OCI-M2 (cell line): Measurements from ENCODE around the gene TP53I13.

Experiments used
- DNase-seq: peaks from one replicate; lab custom pipeline; 2025; ENCODE audit not compliant: unreplicated experiment; lab: John Stamatoyannopoulos, UW

Gene TP53I13

DNA sequence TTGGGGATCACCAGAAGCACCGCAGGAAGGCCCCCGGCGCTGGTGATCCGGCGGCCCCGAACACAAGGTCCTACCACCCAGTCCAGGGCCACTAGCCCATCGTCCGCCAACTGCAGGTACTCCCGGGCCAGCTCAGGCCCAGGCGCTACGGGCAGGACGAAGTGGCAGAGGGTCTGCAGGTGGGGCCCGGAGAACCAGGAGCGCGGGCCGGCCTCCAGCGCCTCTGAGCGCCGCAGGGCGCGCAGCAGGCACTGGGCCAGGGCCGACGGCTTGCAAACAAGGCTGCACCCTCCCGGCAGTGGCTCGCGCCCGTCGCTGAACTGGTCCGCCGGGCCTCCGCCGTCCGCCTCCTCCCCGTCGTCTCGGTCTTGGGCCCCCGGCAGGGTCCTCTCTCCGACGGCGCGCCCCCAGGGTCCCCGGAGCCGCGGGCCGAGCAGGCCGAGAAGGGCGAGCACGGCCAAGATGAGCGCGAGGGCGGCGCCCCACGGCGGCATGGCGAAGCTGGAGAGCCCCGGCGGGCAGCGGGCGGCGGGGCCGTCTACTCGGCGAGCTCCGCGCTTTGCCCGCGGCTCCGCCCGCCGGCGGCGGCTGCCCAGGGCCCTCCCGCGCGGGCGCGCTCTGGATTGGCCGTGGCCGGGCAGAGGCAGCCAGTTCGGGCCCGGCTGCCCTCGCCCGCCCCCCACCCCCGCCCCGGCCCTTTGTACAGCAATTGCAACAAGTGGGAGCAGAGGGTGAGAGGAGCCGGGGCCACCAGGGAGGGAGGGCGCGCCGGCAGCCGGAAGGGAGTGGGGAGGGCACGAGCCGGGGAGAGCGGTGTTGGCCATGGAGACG, 1.8 kb upstream of the TP53I13 start, which contains the start of gene ABHD15:
Gene ABHD15, minus strand, starts transcription at position 565 of the 831 bp plus-strand sequence. Its CDS starts 71 bp downstream, at position 494.
- no peak for DNase-seq

DNA sequence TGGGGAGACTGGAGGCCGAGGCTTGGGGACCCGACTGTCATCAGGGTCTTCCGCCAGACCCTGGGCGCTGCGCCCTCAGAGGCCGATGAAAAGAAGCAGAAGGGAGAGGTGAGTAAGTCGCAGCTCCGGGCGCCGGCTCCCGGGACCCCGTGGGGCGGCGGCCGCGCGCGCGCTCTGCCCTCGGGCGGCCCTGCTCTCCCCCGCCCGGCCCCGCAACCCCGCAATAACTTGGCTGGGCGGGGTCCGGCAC, 1.3 kb upstream of the TP53I13 start:
- no peak for DNase-seq

DNA sequence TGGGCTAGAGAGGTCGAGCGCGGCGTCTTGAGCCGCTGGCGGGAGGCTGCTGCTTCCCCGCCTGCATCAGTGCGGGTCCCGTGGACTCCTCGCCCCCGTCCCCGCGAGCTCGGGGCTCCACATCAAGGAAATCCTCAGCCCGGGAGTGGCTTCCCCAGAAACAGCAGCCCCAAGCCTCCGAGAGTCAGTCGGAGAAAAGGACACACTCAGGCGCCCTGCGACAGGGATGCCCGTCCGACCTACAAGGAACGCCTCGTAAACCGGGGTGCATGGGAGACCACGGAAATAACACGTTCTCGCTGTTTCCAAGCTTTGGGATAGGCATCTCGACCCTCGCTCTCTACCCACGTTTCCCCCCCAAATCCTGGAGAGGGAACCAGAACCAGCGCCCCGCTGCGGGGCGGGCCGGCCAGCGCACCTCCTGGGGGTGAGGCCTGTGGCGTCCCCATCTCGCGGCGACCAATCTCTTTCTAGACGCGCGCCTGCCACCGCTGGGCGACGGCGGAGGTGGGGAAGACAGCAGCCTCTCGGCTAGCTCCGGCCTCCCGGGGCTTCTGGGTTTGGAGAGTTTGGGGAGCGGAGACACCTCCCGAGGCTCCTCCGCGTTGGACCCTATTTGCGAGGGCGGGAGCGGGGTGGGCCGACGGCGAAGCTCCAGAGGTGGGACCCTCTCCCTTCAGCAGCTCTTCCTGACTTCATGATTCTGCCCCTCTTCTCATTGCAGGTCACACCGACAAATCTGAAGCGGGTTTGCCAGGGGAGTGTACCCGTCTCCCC, 759 bp upstream of the TP53I13 start:
- no peak for DNase-seq

DNA sequence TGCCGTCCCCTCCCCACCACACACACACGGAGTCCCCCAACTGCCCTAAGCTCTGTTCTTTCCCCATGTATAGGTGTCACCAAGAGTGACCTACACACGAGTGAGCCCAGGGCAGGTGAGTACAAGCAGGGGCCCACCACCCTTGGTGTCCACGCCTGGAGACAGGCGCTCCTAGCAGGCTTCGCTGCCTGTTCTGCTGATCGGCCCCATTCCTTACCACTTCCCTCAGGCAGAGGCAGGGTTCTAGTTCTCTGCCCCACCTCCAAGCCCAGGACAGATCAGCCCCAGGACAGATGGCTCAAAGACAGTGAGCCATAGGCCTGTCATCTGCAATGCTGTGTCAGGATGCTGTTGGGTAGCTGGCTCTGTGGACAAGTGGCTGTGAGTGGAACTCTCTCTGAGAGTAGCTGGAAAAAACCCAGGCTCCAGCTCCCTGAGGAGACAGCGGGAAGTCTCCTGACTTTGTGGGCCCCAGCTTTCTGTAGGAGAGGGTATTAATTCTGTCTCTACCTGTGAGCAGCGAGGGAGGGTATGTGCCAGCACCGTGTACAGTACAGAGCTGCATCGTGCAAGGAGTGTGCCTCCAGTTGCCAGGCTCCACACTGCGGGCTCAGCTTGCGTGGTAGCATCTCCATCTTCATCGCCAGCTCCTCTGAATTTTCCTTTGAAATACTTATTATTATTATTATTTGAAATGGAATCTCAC, 897 bp downstream of the TP53I13 start:
- DNase-seq = no peak

DNA sequence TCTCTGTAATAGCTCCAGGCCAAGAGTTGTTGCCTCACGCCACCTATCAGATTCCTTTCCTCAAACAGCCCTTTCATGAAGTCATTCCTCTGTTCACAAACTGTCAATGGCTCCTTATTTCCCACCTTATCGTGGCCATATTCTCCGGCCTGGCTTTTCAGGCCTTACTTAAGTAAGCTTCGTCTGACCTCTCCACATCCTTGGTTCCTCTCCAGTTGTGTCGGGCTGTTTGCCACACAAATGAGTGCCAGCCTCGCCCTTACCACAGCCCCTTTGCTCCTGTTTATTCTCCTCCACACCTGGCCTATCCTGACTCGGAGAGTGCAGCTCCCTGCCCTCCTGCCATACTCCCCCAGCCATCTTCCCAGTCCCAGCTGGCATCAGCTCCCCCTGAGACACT, 2.0 kb downstream of the TP53I13 start:
- DNase-seq = no peak

DNA sequence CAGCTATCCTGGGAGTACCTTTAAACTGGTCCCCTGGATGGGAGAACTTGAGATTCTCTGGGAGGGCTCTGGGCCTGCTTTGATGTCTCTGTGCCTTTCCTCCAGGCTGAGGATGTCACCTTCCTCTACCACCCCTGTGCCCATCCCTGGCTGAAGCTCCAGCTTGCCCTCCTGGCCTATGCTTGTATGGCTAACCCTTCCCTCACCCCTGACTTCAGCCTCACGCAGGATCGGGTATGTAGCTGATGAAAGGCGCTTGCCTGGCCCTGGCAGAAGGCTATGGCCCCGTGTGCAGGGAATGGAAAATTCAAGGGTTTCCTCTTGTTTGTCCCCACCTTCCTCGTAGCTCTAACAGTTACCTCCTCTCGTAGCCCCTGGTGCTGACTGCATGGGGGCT, 3.0 kb downstream of the TP53I13 start:
- no peak for DNase-seq

DNA sequence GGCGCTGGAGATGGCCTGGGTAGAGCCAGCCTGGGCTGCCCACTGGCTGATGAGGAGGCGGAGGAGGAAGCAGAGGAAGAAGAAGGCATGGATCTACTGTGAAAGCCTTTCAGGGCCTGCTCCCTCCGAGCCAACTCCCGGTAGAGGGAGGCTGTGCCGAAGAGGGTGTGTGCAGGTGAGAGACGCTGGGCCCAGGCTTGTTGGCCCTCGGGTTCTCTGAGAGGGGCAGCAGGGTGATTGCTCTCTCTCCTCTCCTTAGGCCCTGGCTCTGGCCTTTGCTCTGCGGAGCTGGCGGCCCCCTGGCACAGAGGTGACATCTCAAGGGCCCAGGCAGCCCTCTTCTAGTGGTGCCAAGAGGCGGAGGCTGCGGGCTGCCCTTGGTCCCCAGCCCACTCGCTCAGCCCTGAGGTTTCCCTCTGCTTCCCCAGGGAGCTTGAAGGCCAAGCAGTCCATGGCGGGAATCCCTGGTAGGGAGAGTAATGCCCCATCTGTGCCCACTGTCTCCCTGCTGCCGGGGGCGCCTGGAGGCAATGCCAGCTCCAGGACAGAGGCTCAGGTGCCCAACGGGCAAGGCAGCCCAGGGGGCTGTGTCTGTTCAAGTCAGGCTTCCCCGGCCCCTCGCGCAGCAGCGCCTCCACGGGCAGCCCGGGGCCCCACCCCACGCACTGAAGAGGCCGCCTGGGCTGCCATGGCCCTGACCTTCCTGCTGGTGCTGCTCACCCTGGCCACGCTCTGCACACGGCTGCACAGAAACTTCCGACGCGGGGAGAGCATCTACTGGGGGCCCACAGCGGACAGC, 3.6 kb downstream of the TP53I13 start:
- no peak for DNase-seq

DNA sequence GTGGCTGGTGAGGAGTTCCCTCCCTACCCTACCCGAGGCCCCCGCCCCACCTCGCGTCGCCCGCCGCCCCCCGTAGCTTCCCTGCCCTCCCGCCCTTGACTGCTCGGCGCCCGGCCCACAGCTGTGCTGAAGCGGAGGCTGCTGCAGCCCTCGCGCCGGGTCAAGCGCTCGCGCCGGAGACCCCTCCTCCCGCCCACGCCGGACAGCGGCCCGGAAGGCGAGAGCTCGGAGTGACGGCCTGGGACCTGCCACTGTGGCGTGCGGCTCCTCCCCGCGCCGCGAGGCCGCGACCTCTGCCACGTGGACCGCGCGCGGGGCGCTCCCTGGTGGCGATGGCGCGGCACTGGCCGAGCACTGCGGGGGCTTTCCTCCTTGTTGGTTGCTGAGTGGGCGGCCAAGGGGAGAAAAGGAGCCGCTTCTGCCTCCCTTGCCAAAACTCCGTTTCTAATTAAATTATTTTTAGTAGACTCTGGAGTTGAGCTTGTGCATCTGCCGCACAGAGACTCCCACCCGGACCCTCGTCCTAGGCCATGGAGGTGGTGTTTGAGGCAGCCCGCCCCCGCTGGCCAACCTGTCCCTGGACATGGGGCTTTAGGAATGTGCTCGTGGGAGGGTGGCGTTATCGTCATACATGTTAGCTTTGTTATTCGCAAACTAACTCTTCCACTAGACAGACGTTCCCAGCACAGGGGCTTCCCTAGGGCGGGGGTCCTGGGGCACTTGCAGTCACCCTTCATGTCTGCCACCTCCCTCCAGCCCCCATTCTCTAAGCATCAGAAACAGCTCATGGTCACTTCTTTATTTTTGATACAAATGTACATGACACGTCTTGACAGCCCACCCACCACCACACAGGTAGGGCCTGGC, 4.4 kb downstream of the TP53I13 start:
- no peak for DNase-seq

DNA sequence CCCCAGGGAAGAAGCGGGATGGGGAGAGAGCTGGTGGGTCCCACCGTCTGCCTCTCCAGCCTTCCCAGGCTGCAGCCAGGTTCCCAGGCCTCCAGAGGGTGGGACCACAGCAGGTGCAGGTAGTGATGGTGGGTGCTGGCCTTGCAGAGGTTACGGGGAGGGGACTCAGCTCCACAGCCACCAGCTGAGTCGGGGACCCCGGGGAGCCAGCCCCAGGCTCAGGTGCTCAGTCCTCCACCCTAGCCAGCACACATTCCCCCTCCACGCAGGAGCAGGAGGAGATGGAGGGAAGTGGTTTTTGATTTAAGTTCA, 5.0 kb downstream of the TP53I13 start:
- DNase-seq = no peak

DNA sequence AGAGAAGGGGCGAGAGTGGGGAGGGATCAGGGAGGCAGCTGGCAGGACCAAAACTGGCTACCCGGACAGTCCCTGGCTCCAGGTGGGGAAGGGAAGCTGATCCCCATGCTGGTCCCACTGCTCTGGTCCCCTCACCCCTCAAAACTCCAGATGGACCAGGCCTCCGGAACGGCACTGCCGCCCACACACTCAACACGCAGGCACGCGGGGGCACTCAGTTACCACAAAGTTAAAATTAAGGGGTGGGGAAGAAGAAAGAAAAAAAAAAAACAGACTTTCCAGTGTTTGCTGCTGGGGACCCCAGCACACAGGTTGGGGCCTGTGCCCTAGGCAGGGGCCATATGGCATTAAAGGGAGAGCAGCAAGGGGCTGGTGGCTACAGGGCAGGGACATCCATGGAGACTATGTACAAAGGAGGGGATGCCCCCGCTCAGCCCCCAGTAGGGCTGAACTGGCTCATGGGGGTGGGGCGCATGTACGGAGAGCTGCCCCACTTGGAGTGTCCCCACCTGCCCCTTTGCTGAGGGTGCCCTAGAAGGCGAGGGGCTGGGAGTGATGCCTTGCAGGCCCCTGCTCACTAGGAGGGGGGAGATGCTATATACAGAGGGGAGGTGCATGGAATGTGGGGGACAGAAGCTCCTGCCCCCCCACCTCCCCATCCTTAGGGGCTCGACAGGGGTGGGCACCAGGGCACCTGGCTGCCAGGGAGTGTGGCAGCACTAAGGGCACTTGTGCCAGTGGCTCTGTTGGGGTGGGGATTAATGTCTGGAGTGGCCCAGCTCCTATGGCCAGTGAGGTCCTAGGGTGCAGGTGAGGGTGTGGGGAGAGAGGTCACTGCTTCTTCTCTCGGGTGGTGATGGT, 5.6 kb downstream of the TP53I13 start:
- no peak for DNase-seq

DNA sequence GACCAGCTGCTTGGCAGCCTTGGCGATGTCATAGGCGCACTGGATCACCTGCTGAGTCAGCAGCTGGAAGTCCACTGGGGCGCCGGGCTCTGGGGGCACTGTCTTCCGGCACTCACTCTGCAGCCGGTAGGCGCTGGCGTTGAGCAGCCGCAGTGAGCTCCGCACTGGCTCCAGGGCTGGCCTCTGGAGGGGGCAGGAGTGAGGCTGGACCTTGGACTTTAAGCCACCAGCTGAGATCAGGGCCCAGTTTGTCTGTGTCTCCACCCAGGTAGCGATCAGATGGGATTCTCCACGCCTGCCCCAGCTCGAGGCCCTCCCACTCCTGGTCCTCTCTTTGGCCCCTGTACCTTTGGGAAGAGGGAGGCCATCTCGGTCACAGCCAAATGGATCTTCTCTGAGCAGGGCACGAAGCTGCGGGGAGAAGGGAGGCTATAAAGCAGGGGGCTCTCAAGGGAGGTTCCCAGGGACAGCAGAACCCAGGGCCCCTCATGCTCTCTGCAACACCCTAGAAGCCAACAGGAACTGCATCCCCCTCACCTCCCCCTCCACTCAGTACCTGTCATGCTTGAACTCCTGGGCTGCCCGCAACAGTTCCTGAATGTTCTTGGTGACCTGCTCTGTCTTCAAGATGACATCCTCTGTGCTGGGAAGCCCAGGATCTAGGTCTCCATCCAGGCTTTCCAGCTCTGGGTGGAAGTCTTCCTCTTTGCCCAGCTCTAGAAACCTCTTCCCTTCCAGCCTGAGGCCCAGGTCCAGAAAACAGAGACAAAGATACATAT, 6.4 kb downstream of the TP53I13 start:
- DNase-seq = no peak

DNA sequence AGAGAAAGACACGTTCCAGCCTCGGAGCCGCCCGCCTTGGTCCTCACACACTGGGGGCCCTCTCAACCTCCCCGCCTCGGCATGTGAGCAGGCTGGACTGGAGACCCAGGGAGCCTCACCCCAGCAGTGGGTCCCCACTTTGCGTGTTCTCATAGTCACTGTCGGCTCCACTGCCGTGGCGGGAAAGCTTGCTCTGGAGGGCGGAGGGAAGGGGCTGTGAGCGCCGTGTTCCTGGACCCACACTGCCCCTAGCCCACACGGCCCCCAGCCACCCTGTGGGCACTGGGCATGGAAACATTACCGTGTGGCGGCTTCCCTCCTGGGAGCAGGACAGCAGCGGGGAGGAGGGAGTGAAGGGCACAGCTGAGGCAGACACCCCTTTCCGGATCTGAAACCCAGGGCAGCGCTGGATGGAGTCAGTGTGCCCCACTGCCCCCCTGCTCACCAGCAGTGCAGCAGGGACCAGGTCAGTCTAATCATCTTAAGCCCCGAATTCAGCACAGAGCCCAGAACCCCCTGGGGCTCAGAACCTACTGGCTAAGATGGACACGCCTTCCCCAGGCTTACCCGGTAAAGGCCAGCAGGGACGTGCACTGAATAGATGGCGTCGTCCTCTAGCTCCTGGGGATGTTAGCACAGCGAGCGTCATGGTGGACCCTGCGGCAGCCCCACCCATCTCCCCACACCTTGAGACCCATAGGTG, 7.2 kb downstream of the TP53I13 start:
- no peak for DNase-seq

DNA sequence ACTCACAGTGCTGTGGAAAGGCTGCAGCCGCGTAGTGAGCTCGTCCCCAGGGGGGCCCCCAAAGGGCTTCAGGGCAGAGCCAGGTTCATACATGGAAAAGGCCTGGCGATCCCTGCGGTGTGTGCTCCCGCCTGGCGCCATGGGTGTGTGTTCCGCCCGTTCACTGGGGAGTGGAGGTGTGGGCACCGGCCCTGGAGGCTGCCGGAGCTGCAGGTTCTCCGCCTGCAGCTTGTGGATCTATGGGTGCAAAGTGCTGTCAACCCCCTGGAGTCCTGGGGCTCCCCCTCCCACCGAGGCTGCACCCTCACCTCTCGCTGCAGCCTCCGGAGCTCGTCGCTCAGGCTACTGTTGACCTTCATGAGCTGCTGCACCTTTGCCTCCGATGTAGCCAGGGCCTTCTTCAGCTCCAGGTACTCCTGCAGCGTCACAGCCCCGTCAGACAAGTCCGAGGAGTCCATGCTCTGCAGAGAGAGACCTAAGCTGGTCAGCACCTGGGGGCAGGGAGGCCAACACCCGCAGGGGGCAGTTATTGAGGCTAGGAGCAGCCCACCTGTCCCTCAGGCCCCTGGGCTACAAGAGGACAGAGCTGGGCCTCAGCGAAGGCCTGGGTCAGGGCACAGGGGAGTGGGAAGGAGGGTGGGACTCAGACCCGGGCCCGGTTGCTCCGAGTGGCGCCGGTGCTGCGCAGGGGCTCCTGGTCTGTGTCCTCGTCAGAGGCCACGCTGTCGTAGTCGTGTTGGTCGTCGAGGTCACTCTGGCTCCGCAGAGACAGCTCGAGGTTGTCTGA, 7.9 kb downstream of the TP53I13 start:
- no peak for DNase-seq

DNA sequence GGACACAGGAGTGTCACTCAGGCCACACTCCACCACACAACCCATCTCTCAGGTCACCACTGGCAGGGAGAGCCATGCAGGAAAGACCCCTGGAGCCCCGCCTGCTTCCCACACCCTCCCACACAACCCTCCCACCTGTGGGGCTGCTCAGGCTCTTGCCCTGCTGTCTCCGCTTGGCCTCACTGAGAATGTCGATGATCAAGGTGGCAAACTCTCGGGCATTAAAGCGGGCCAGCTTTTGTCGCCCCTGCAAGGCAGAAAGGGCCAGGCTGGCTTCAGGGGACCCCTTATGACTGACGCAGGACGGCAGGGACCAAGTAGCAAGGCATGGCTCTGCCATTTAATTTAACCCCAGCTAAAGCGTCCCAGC, 8.5 kb downstream of the TP53I13 start:
- no peak for DNase-seq

DNA sequence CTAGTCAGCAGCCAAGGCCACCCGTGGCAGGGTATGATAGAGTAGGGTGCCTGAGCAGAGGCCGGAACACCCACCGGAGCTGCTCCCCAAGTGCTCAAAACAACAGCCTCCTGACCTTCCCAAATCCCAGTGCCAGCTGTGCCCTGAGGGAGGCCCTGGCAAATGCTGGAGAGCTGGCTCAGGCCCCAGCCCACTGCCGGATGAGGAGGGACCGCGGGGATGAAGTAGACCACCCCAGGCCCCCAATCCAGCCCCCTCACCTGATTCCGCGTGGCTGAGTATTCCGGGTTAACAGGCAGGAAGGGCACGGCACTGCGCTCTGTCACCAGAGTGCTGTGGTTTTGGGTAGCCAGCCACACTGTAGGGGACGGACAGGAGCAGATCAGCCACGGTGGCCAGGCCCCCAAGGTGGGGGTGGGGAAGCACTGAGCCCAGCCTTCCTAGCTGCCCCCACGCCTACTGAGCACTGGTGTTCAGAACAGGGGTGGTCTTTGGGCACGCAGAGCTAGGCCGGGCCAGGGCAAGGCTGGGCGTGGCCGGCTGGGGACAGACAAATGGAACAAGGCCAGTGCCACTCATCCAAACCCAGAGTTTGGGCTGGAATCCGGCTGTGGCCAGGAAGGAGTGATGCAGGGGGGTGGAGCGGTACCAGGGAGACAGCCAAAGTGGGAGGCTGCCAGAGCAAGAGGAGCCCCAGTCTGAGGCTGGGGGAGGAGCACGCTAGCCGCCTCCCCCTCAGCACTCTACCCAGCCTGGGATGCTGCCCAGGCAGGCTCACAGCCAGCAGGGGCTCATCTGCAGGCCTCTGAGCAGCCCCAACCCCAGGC, 9.1 kb downstream of the TP53I13 start:
- no peak for DNase-seq

DNA sequence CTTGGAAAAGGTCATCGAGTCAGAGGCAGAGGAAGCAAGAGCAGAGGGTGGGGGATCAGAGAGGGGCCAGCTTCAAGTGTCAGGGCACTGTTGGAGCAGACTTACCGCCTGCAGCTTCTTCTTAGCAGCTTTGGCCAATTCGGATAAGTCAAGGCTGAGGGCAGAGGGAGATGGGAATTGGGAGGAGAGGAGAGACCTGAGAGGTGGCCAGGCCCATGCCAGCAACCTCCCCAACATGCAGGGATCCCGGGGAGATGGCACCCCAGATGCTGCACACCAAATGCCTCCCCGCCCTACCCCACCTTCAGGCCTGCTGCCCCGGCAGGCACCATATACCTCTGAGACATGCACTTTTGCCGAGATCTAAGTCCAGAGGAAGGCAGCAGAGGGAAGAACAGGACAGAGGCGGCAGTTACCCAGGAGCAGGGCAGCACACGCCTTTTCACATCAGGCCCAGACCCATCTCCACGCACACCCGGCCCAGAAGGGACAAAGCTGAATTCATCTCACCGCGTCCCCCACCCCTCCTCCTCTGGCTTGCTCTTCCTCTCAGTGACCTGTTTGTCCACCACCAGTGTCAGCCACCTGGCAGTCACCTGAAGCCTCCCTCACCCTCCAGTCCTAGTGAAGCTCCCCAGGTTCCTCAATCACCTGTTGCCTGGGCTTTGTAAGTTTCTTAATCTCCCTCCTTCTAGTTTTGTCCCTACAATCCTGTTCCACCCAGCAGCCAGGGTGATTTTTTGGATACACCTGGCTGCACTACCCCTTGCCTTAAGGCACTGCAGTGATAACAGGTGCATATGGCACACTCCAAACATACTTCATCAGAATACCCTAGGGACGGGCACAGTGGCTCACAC, 10.4 kb downstream of the TP53I13 start:
- DNase-seq = no peak
